Kidney epithelial cell (primary cell): Measurements from ENCODE around the gene EAF1. TPM values are rescaled to one million over a fixed set of nuclear protein-coding genes. Genes with fewer than 3 reads are reported as not detected.

ENCODE experiments used
- DNase-seq: peaks from one replicate; pipeline ENCODE4 v3.0.0-alpha.2; 2010; ENCODE audit warnings: low read depth
- H3K27me3 ChIP-seq: 2 replicates; pipeline ENCODE4 v1.6.0; 2011; ENCODE audit warnings: low read length; ENCODE audit not compliant: control insufficient read depth, insufficient read depth
- H3K36me3 ChIP-seq: 2 replicates; pipeline ENCODE4 v1.5.1; 2011; ENCODE audit warnings: low read length; ENCODE audit not compliant: control insufficient read depth, insufficient read depth
- H3K4me3 ChIP-seq: 2 replicates; pipeline ENCODE4 v1.5.1; 2011; ENCODE audit warnings: low read depth, mild to moderate bottlenecking, control low read depth, low read length
- CTCF ChIP-seq: IDR thresholded peaks from 2 replicates; pipeline ENCODE4 v1.5.1; 2011; ENCODE audit warnings: mild to moderate bottlenecking, moderate library complexity, low read length, control low read depth, inconsistent platforms; ENCODE audit not compliant: insufficient read depth, poor library complexity, severe bottlenecking
- total RNA-seq: library from RNA; depleted of rRNA; stranded (reverse); fragments of >200 nt; gene quantifications from 2 replicates; pipeline ENCODE4 v1.2.3, GENCODE V29; 2015

EAF1 gene
- total RNA-seq, 1 donor from 2014 or later, result 35.8 TPM

GRCh38 chr3:15490158-15490557, 62.8 kb downstream of the EAF1 start:
- Histone ChIP-seq H3K27me3 (no peaks in the 10 kb centered on the region), H3K36me3 (no peaks in the 10 kb centered on the region), H3K4me3 (no peak overlapping the region)
- no peak for TF ChIP-seq CTCF
- no peak for DNase-seq

- Histone ChIP-seq H3K4me3 (no peak overlapping the region), H3K27me3 (no peaks in the 10 kb centered on the region), H3K36me3 (no peaks in the 10 kb centered on the region)
- TF ChIP-seq CTCF, result no peak
- DNase-seq, result no peak
Measured at GRCh38 chr3:15491143-15491542, 63.7 kb downstream of the EAF1 start.

Other genes starting within 250 kb of the EAF1 start
- 15.8 and 21.0 TPM in 2 replicates for gene CAPN7, start 221.4 kb upstream of the EAF1 start, total RNA-seq
- 9.0 and 9.3 TPM in 2 replicates for gene SH3BP5, start 95.0 kb upstream of the EAF1 start, total RNA-seq
- 26.1 and 31.6 TPM in 2 replicates for gene METTL6, start 54 bp upstream of the EAF1 start, total RNA-seq
- gene COLQ, start 94.1 kb downstream of the EAF1 start, total RNA-seq, result 0.13 and 0.41 TPM in 2 replicates
- 19.8 and 24.9 TPM in 2 replicates for gene HACL1, start 174.0 kb downstream of the EAF1 start, total RNA-seq
- gene BTD, start 174.1 kb downstream of the EAF1 start, total RNA-seq, result 15.3 and 17.0 TPM in 2 replicates